GM23338 (cell line): ENCODE results near the gene CMSS1. TPM values are rescaled to one million over a fixed set of nuclear protein-coding genes. Genes with fewer than 3 reads are reported as not detected.
A peak's percentile ranks its signal among the peaks of the same experiment; 100 is the strongest.

ENCODE experiments used
- ATAC-seq: fragments of 200-7000 bp; cut with Tn5 transposase; 3 replicates; pipeline ENCODE4 v1.9.1; 2020
- DNase-seq: peaks from one replicate; pipeline ENCODE4 v3.0.0-alpha.2; 2015; ENCODE audit warnings: low spot score
- H2AFZ ChIP-seq: fragments of 200-600 bp; sonication (generic); 2 replicates; pipeline ENCODE4 v1.8.0; 2016; ENCODE audit warnings: antibody characterized with exemption, mild to moderate bottlenecking, moderate library complexity
- H3F3A ChIP-seq: fragments of 200-600 bp; sonication (generic); replicated peaks from 2 replicates; pipeline ENCODE4 v1.8.0; 2017; ENCODE audit warnings: antibody characterized with exemption, mixed run types, low read depth
- H3K27ac ChIP-seq: fragments of 200-600 bp; sonication (generic); 2 replicates; pipeline ENCODE4 v1.6.1; 2016; ENCODE audit warnings: low read depth
- H3K27me3 ChIP-seq: fragments of 200-600 bp; sonication (generic); 2 replicates; pipeline ENCODE4 v1.8.0; 2016; ENCODE audit warnings: mild to moderate bottlenecking, mixed run types, moderate library complexity; ENCODE audit not compliant: insufficient read depth
- H3K36me3 ChIP-seq: fragments of 200-600 bp; sonication (generic); 2 replicates; pipeline ENCODE4 v1.8.0; 2016; ENCODE audit warnings: mild to moderate bottlenecking; ENCODE audit not compliant: insufficient read depth
- H3K4me1 ChIP-seq: fragments of 200-600 bp; sonication (generic); 2 replicates; pipeline ENCODE4 v1.8.0; 2016; ENCODE audit warnings: mild to moderate bottlenecking, moderate library complexity; ENCODE audit not compliant: insufficient read depth
- H3K4me2 ChIP-seq: fragments of 200-600 bp; sonication (generic); 2 replicates; pipeline ENCODE4 v1.7.1; 2017; ENCODE audit warnings: mixed run types
- H3K4me3 ChIP-seq: fragments of 200-600 bp; sonication (generic); 2 replicates; pipeline ENCODE4 v1.6.1; 2016; ENCODE audit warnings: mixed run types
- H3K79me2 ChIP-seq: fragments of 200-600 bp; sonication (generic); replicated peaks from 2 replicates; pipeline ENCODE4 v1.8.0; 2017; ENCODE audit warnings: mild to moderate bottlenecking; ENCODE audit not compliant: insufficient read depth
- H3K9me2 ChIP-seq: fragments of 200-600 bp; sonication (generic); 2 replicates; pipeline ENCODE4 v1.8.0; 2017; ENCODE audit not compliant: insufficient read depth
- H4K20me1 ChIP-seq: fragments of 200-600 bp; sonication (generic); replicated peaks from 2 replicates; pipeline ENCODE4 v1.8.0; 2017; ENCODE audit warnings: mild to moderate bottlenecking; ENCODE audit not compliant: insufficient read depth
- H3K27ac Mint-ChIP-seq: 2 replicates; pipeline ENCODE4 v1.8.0; 2020; ENCODE audit warnings: inconsistent platforms, mild to moderate bottlenecking, moderate library complexity, mixed read lengths
- H3K27me3 Mint-ChIP-seq: 3 replicates; pipeline ENCODE4 v1.8.0; 2022; ENCODE audit warnings: low read depth, mild to moderate bottlenecking, moderate library complexity, mixed read lengths, inconsistent platforms; ENCODE audit not compliant: insufficient read depth, poor library complexity
- H3K36me3 Mint-ChIP-seq: 3 replicates; pipeline ENCODE4 v1.8.0; 2021; ENCODE audit warnings: low read depth, mild to moderate bottlenecking, inconsistent platforms, moderate library complexity, mixed read lengths
- H3K4me1 Mint-ChIP-seq: 3 replicates; pipeline ENCODE4 v1.8.0; 2020; ENCODE audit warnings: mild to moderate bottlenecking, inconsistent platforms, mixed read lengths
- H3K4me3 Mint-ChIP-seq: 3 replicates; pipeline ENCODE4 v1.8.0; 2021; ENCODE audit warnings: moderate library complexity, mild to moderate bottlenecking, inconsistent platforms, mixed read lengths
- H3K9me3 Mint-ChIP-seq: 3 replicates; pipeline ENCODE4 v1.8.0; 2020; ENCODE audit warnings: moderate library complexity, mild to moderate bottlenecking, inconsistent platforms, mixed read lengths
- CREB1 ChIP-seq: fragments of 250-450 bp; sonication (Bioruptor Pico); IDR thresholded peaks from 2 replicates; pipeline ENCODE4 v1.5.0; 2020; ENCODE audit warnings: low read depth, mild to moderate bottlenecking, moderate library complexity
- EZH2 ChIP-seq: fragments of 200-600 bp; sonication (generic); IDR thresholded peaks from one replicate; pipeline ENCODE4 v1.8.0; 2017; ENCODE audit warnings: antibody characterized with exemption, mild to moderate bottlenecking, low read depth; ENCODE audit not compliant: unreplicated experiment
- EZH2phosphoT487 ChIP-seq: fragments of 200-600 bp; sonication (generic); IDR thresholded peaks from one replicate; pipeline ENCODE4 v1.8.1; 2018; ENCODE audit warnings: antibody characterized with exemption; ENCODE audit not compliant: unreplicated experiment
- NANOG ChIP-seq: IDR thresholded peaks from 2 replicates; pipeline ENCODE4 v1.6.1; 2016; ENCODE audit warnings: antibody characterized with exemption, borderline replicate concordance
- POLR2AphosphoS5 ChIP-seq: IDR thresholded peaks from 2 replicates; pipeline ENCODE4 v1.6.1; 2016; ENCODE audit warnings: antibody characterized with exemption, low read depth
- ZNF331 ChIP-seq: fragments of 250-450 bp; sonication (Bioruptor Pico); IDR thresholded peaks from 2 replicates; pipeline ENCODE4 v1.5.0; 2020; ENCODE audit warnings: low read depth, mild to moderate bottlenecking, moderate library complexity
- polyA plus RNA-seq: library from polyadenylated mRNA; unstranded; fragments of >200 nt; fragmentation: Nextera tagmentation; extraction: Ambion mirVana; gene quantifications from 2 replicates; pipeline ENCODE4 v1.2.1, GENCODE V29; 2016
- total RNA-seq: library from RNA; depleted of rRNA; stranded (reverse); fragments of >200 nt; shearing (Covaris generic); gene quantifications from 2 replicates; pipeline ENCODE4 v1.2.3, GENCODE V29; 2014
- TF ChIP-seq, protein P1 (sequence below): IDR thresholded peaks from 2 replicates; pipeline ENCODE4 v1.6.1; 2016; ENCODE audit warnings: antibody characterized with exemption
- TF ChIP-seq, protein P2 (sequence below): IDR thresholded peaks from one replicate; pipeline ENCODE4 v1.6.1; 2018; ENCODE audit warnings: antibody characterized with exemption; ENCODE audit not compliant: unreplicated experiment
- TF ChIP-seq, protein P3 (sequence below): fragments of 250-450 bp; sonication (Bioruptor Pico); IDR thresholded peaks from 2 replicates; pipeline ENCODE4 v1.5.0; 2020; ENCODE audit warnings: mild to moderate bottlenecking, moderate library complexity

Gene CMSS1
- total and polyA plus RNA-seq, 2 experiments from 2014 or later, result 39.4 to 187 TPM

GRCh38 chr3:99984139-99984538 lies 166.5 kb downstream of the CMSS1 start:
- ATAC-seq (no peak), DNase-seq (no peak)
- H3K4me3 ChIP-seq, result no peak overlapping the region
- 0 out of 2 replicates have a peak, but pooled peaks cover 4% of the 10 kb centered on the region for H4K20me1 ChIP-seq
- H3K4me3 Mint-ChIP-seq, result no peak overlapping the region
- no peaks in the 10 kb centered on the region for H3F3A ChIP-seq
- H2AFZ ChIP-seq, result no peak overlapping the region
- peaks cover 14% of the 10 kb centered on the region for H3K4me1 ChIP-seq
- no peak overlapping the region for H3K4me2 ChIP-seq
- H3K27ac ChIP-seq, result no peak overlapping the region
- no peaks in the 10 kb centered on the region for H3K36me3 Mint-ChIP-seq
- no peaks in the 10 kb centered on the region for H3K27me3 ChIP-seq
- no peaks in the 10 kb centered on the region for H3K9me3 Mint-ChIP-seq
- peaks cover 9% of the 10 kb centered on the region for H3K4me1 Mint-ChIP-seq
- no peaks in the 10 kb centered on the region; the same call in 1 of the 2 replicates for H3K79me2 ChIP-seq
- H3K36me3 ChIP-seq, result no peaks in the 10 kb centered on the region
- H3K9me2 ChIP-seq, result no peaks in the 10 kb centered on the region; the same call in 1 of the 2 replicates
- TF ChIP-seq EZH2phosphoT487 (no peak), CREB1 (CRISPR knock-in tag) (no peak), POLR2AphosphoS5 (no peak), NANOG (no peak), EZH2 (no peak)
- TF ChIP-seq, protein P1, sequence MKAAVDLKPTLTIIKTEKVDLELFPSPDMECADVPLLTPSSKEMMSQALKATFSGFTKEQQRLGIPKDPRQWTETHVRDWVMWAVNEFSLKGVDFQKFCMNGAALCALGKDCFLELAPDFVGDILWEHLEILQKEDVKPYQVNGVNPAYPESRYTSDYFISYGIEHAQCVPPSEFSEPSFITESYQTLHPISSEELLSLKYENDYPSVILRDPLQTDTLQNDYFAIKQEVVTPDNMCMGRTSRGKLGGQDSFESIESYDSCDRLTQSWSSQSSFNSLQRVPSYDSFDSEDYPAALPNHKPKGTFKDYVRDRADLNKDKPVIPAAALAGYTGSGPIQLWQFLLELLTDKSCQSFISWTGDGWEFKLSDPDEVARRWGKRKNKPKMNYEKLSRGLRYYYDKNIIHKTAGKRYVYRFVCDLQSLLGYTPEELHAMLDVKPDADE, result no peak
- TF ChIP-seq, protein P2, sequence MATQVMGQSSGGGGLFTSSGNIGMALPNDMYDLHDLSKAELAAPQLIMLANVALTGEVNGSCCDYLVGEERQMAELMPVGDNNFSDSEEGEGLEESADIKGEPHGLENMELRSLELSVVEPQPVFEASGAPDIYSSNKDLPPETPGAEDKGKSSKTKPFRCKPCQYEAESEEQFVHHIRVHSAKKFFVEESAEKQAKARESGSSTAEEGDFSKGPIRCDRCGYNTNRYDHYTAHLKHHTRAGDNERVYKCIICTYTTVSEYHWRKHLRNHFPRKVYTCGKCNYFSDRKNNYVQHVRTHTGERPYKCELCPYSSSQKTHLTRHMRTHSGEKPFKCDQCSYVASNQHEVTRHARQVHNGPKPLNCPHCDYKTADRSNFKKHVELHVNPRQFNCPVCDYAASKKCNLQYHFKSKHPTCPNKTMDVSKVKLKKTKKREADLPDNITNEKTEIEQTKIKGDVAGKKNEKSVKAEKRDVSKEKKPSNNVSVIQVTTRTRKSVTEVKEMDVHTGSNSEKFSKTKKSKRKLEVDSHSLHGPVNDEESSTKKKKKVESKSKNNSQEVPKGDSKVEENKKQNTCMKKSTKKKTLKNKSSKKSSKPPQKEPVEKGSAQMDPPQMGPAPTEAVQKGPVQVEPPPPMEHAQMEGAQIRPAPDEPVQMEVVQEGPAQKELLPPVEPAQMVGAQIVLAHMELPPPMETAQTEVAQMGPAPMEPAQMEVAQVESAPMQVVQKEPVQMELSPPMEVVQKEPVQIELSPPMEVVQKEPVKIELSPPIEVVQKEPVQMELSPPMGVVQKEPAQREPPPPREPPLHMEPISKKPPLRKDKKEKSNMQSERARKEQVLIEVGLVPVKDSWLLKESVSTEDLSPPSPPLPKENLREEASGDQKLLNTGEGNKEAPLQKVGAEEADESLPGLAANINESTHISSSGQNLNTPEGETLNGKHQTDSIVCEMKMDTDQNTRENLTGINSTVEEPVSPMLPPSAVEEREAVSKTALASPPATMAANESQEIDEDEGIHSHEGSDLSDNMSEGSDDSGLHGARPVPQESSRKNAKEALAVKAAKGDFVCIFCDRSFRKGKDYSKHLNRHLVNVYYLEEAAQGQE, result no peak
- H3K27me3 Mint-ChIP-seq, result no peaks in the 10 kb centered on the region
- no peak overlapping the region for H3K27ac Mint-ChIP-seq

GRCh38 chr3:99984668-99985067 lies 167.0 kb downstream of the CMSS1 start:
- Mint-ChIP-seq H3K27me3 (no peaks in the 10 kb centered on the region), H3K36me3 (no peaks in the 10 kb centered on the region), H3K4me1 (peaks cover 12% of the 10 kb centered on the region), H3K9me3 (no peaks in the 10 kb centered on the region), H3K4me3 (no peak overlapping the region), H3K27ac (0 out of 2 replicates have a peak overlapping the region, but pooled peaks have one; percentile 2)
- Histone ChIP-seq H3K79me2 (no peaks in the 10 kb centered on the region; the same call in 1 of the 2 replicates), H3K4me1 (peaks cover 15% of the 10 kb centered on the region), H3F3A (no peaks in the 10 kb centered on the region), H3K4me3 (no peak overlapping the region), H4K20me1 (0 out of 2 replicates have a peak, but pooled peaks cover 4% of the 10 kb centered on the region), H3K9me2 (no peaks in the 10 kb centered on the region; the same call in 1 of the 2 replicates), H3K4me2 (no peak overlapping the region), H3K36me3 (no peaks in the 10 kb centered on the region), H3K27me3 (no peaks in the 10 kb centered on the region), H3K27ac (no peak overlapping the region), H2AFZ (no peak overlapping the region)
- no peak for DNase-seq
- ATAC-seq, result no peak
- TF ChIP-seq ZNF331, result no peak
- TF ChIP-seq, protein P3, sequence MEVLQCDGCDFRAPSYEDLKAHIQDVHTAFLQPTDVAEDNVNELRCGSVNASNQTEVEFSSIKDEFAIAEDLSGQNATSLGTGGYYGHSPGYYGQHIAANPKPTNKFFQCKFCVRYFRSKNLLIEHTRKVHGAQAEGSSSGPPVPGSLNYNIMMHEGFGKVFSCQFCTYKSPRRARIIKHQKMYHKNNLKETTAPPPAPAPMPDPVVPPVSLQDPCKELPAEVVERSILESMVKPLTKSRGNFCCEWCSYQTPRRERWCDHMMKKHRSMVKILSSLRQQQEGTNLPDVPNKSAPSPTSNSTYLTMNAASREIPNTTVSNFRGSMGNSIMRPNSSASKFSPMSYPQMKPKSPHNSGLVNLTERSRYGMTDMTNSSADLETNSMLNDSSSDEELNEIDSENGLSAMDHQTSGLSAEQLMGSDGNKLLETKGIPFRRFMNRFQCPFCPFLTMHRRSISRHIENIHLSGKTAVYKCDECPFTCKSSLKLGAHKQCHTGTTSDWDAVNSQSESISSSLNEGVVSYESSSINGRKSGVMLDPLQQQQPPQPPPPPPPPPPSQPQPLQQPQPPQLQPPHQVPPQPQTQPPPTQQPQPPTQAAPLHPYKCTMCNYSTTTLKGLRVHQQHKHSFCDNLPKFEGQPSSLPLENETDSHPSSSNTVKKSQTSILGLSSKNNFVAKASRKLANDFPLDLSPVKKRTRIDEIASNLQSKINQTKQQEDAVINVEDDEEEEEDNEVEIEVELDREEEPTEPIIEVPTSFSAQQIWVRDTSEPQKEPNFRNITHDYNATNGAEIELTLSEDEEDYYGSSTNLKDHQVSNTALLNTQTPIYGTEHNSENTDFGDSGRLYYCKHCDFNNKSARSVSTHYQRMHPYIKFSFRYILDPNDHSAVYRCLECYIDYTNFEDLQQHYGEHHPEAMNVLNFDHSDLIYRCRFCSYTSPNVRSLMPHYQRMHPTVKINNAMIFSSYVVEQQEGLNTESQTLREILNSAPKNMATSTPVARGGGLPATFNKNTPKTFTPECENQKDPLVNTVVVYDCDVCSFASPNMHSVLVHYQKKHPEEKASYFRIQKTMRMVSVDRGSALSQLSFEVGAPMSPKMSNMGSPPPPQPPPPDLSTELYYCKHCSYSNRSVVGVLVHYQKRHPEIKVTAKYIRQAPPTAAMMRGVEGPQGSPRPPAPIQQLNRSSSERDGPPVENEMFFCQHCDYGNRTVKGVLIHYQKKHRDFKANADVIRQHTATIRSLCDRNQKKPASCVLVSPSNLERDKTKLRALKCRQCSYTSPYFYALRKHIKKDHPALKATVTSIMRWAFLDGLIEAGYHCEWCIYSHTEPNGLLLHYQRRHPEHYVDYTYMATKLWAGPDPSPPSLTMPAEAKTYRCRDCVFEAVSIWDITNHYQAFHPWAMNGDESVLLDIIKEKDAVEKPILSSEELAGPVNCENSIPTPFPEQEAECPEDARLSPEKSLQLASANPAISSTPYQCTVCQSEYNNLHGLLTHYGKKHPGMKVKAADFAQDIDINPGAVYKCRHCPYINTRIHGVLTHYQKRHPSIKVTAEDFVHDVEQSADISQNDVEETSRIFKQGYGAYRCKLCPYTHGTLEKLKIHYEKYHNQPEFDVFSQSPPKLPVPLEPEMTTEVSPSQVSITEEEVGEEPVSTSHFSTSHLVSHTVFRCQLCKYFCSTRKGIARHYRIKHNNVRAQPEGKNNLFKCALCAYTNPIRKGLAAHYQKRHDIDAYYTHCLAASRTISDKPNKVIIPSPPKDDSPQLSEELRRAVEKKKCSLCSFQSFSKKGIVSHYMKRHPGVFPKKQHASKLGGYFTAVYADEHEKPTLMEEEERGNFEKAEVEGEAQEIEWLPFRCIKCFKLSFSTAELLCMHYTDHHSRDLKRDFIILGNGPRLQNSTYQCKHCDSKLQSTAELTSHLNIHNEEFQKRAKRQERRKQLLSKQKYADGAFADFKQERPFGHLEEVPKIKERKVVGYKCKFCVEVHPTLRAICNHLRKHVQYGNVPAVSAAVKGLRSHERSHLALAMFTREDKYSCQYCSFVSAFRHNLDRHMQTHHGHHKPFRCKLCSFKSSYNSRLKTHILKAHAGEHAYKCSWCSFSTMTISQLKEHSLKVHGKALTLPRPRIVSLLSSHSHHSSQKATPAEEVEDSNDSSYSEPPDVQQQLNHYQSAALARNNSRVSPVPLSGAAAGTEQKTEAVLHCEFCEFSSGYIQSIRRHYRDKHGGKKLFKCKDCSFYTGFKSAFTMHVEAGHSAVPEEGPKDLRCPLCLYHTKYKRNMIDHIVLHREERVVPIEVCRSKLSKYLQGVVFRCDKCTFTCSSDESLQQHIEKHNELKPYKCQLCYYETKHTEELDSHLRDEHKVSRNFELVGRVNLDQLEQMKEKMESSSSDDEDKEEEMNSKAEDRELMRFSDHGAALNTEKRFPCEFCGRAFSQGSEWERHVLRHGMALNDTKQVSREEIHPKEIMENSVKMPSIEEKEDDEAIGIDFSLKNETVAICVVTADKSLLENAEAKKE, result no peak
